Retinal pigment epithelial cell (primary cell): ENCODE data around the gene GRAMD1B.
A peak's percentile ranks its signal among the peaks of the same experiment; 100 is the strongest.

ENCODE experiments used
- DNase-seq: peaks from one replicate; pipeline ENCODE4 v3.0.0-alpha.2; 2010; ENCODE audit warnings: low read depth
- H3K4me3 ChIP-seq: 2 replicates; pipeline ENCODE4 v1.5.1; 2011; ENCODE audit warnings: mild to moderate bottlenecking, low read length, control low read depth, moderate library complexity
- CTCF ChIP-seq: conservative IDR thresholded peaks from 2 replicates; pipeline ENCODE4 v1.5.1; 2011; ENCODE audit warnings: low read depth, low read length, control low read depth, inconsistent platforms

The GRAMD1B gene

GRCh38 chr11:123429913-123430720 lies at the start of gene GRAMD1B:
GRAMD1B (plus strand) TSS chr11:123430269; CDS start chr11:123430793, 524 bp downstream.
- peak within 1 kb of the TSS; percentile 77 for H3K4me3 ChIP-seq
- DNase-seq, result peak; percentile 43
- TF ChIP-seq CTCF, result peak; percentile 40

- no peak for TF ChIP-seq CTCF
- H3K4me3 ChIP-seq, result no peak overlapping the region
- DNase-seq, result no peak
These were observed 48.9 kb upstream of the GRAMD1B start for GRCh38 chr11:123381149-123381548.

- no peak overlapping the region for H3K4me3 ChIP-seq
- no peak for TF ChIP-seq CTCF
- DNase-seq, result no peak
These were observed 48.1 kb upstream of the GRAMD1B start for GRCh38 chr11:123381817-123382554.

- H3K4me3 ChIP-seq, result no peak overlapping the region
- no peak for TF ChIP-seq CTCF
- no peak for DNase-seq
These were observed 47.5 kb upstream of the GRAMD1B start for GRCh38 chr11:123382555-123383074.

- DNase-seq, result no peak
- TF ChIP-seq CTCF, result no peak
- no peak overlapping the region for H3K4me3 ChIP-seq
These were observed 46.0 kb upstream of the GRAMD1B start for GRCh38 chr11:123384116-123384515.

- TF ChIP-seq CTCF, result no peak
- no peak for DNase-seq
- no peak overlapping the region for H3K4me3 ChIP-seq
These were observed 43.1 kb upstream of the GRAMD1B start for GRCh38 chr11:123386796-123387510.
